ENCODE measurements around the gene DCP1B. TPM values are rescaled to one million over a fixed set of nuclear protein-coding genes. Genes with fewer than 3 reads are reported as not detected.

Gene DCP1B
- total RNA-seq, 1 donor from 2014 or later, result 3.7 TPM

DNA sequence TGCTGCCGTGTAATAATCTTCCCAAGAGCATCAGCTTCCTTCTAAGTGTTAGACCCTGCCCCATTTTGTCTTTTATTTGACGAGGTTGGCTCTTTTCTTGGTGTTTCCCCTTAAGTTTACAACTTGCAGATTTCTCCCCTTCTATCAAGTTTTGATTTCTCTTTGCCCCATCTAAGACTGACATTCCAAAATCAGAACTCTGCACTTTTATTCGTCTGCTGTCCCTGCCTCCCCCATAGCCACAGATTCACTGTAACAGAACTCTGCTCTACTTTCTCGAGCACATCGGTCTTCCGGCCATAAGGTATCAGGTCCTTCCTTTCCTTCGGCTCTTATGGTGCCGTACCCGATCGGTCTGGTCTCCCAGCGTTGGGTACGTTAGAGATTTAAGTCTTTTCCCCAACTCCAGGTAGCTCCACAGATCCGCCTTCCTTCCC lies 563 bp downstream of the DCP1B start:
- no peaks in the 10 kb centered on the region for H3K9me3 ChIP-seq (ENCODE audit: control insufficient read depth in 3 of 3, low read length in 3 of 3)

DNA sequence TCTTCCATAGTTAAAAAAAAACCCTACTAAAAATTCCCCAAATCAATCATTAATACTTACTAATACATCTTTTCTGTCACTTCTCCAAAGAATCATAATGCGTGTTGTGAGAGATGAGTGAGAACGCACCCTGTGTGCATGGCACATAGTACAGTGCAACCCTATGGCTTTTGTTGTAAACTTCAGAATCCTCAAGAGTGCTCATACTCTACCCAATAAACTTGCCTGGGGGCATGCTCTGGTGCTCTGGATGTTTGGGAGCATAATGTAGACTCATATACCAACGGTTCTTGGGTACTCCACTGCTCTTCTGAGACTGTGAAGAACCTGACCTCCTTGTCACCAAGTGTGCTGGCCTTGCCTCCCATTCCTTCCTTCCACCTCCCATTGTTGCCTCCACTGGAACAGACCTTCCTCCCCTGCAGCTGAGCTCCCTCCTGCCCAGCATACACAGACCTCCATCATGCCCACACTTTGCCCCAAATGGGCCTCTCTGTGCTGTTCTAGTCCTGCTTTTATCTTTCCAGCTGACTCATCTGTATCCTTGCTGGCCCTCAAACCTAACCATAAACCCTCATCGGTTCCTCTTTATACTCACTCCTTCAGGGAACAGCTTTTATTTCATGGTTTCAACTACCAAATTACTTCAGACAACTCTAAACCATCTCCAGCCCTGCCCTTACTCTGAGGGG lies 8.9 kb downstream of the DCP1B start:
- Histone ChIP-seq H3K9ac (ENCODE audit: low read depth in 1 of 3, low read length in 3 of 3) (no peak overlapping the region), H3K36me3 (ENCODE audit: control insufficient read depth in 3 of 3, insufficient read depth in 3 of 3, low read length in 3 of 3) (peaks cover 12 to 27% (median 21%) of the 10 kb centered on the region in 3 donors), H3K4me1 (ENCODE audit: control insufficient read depth in 3 of 3, insufficient read depth in 3 of 3, low read length in 3 of 3) (no peaks in the 10 kb centered on the region), H3K27me3 (ENCODE audit: control insufficient read depth in 3 of 3, insufficient read depth in 3 of 3, low read length in 3 of 3) (no peaks in the 10 kb centered on the region), H3K4me3 (ENCODE audit: low read length in 3 of 3) (no peak overlapping the region), H3K9me3 (ENCODE audit: control insufficient read depth in 3 of 3, low read length in 3 of 3) (no peaks in the 10 kb centered on the region), H3K27ac (ENCODE audit: low read depth, low read length) (no peak overlapping the region)

More for the DNA sequence above, 563 bp downstream of the DCP1B start:
- peak overlapping the region; percentile 82 to 98 (median 90) for H3K9ac ChIP-seq (ENCODE audit: low read depth in 1 of 3, low read length in 3 of 3)
- no peaks in the 10 kb centered on the region for H3K36me3 ChIP-seq (ENCODE audit: control insufficient read depth in 3 of 3, insufficient read depth in 3 of 3, low read length in 3 of 3)
- peak overlapping the region; percentile 86 to 99 (median 93) for H3K4me3 ChIP-seq (ENCODE audit: low read length in 3 of 3)
- H3K27ac ChIP-seq (ENCODE audit: low read depth, low read length), result peak overlapping the region; percentile 91
- H3K4me1 ChIP-seq (ENCODE audit: control insufficient read depth in 3 of 3, insufficient read depth in 3 of 3, low read length in 3 of 3), result peaks cover 8 to 21% (median 15%) of the 10 kb centered on the region in 3 donors
- H3K27me3 ChIP-seq (ENCODE audit: control insufficient read depth in 3 of 3, insufficient read depth in 3 of 3, low read length in 3 of 3), result no peaks in the 10 kb centered on the region

DNA sequence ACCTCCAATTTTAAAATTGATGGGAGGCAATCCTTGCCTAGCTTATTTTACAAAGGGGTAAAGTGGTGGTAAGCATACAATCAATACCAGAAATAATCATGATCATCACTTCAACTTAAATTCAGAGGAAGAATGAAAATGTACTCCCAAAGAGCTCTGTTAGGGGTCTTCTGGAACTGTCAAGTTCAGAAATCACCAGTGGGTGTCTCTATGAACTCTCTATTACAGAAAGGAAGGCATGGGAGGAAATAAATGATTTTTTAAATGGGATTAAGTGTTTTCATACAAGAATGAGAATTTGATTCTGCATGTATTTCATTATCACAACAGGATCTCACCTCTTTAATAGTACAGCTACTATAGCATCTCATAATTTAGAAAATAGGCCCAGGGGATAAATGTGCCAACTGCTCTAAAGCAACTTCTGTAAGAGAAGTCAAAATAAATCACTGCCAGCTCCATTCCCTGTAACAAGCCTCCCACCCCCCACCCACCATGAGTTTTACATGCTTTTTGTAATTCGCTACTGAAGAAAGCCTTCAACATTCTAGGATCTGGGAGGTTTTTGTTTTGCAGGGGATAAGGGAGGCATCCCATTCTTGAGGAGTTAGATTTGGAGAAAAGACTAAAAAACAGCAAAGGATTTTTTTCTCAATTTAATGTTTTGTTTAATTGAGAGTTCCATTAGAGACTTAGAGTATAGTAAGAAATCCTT lies 9.7 kb downstream of the DCP1B start:
- H3K27ac ChIP-seq (ENCODE audit: low read depth, low read length), result no peak overlapping the region
- H3K36me3 ChIP-seq (ENCODE audit: control insufficient read depth in 3 of 3, insufficient read depth in 3 of 3, low read length in 3 of 3), result peaks cover 12 to 27% (median 26%) of the 10 kb centered on the region in 3 donors
- H3K9ac ChIP-seq (ENCODE audit: low read depth in 1 of 3, low read length in 3 of 3), result no peak overlapping the region

DNA sequence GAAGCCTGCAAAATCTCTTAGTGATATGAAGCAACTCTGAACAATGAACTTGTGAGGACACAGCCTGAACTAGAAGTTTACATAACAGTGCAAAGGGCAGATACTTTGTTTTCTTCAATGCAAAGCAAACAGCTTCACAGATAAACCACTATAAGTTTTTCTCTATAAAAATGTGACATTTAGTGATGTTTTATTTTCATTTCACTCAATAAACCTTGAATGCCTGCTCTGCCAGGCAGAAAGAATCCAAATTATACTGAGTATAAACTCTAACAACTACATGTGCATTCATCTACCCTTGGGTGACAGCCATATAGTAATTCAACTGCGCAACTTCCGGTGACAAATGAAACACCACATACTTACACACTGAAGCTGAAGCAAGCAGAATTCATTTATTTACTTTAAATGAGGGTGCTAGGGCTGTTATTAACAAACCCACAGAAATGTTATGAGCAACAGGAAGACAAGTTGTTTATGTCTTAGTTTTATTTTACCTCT lies 10.3 kb downstream of the DCP1B start:
- Histone ChIP-seq H3K27ac (ENCODE audit: low read depth, low read length) (no peak overlapping the region), H3K36me3 (ENCODE audit: control insufficient read depth in 3 of 3, insufficient read depth in 3 of 3, low read length in 3 of 3) (peaks cover 12 to 27% (median 27%) of the 10 kb centered on the region in 3 donors), H3K9ac (ENCODE audit: low read depth in 1 of 3, low read length in 3 of 3) (no peak overlapping the region), H3K4me1 (ENCODE audit: control insufficient read depth in 3 of 3, insufficient read depth in 3 of 3, low read length in 3 of 3) (no peaks in the 10 kb centered on the region), H3K9me3 (ENCODE audit: control insufficient read depth in 3 of 3, low read length in 3 of 3) (no peaks in the 10 kb centered on the region), H3K4me3 (ENCODE audit: low read length in 3 of 3) (no peak overlapping the region), H3K27me3 (ENCODE audit: control insufficient read depth in 3 of 3, insufficient read depth in 3 of 3, low read length in 3 of 3) (no peaks in the 10 kb centered on the region)

More for the DNA sequence above, 9.7 kb downstream of the DCP1B start:
- Histone ChIP-seq H3K27me3 (ENCODE audit: control insufficient read depth in 3 of 3, insufficient read depth in 3 of 3, low read length in 3 of 3) (no peaks in the 10 kb centered on the region), H3K4me3 (ENCODE audit: low read length in 3 of 3) (no peak overlapping the region), H3K4me1 (ENCODE audit: control insufficient read depth in 3 of 3, insufficient read depth in 3 of 3, low read length in 3 of 3) (no peaks in the 10 kb centered on the region), H3K9me3 (ENCODE audit: control insufficient read depth in 3 of 3, low read length in 3 of 3) (no peaks in the 10 kb centered on the region)

DNA sequence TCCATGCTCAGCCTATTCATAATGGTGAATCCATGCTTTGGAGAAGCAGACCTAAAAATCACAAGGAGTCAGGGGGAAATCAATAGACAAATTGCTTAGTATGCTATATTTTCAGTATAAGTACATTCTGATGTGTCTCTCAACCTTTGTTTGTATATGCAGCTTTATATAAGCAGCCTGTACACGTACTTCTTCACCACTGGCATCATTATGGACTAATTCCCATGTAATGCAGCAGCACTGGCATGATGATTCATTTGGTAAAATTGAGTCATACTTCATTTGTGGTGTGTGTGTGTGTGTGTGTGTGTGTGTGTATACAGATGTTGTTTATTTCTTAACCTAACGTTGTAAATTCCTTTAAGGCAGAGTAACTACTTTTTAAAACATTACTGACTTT lies 10.9 kb downstream of the DCP1B start:
- no peaks in the 10 kb centered on the region for H3K4me1 ChIP-seq (ENCODE audit: control insufficient read depth in 3 of 3, insufficient read depth in 3 of 3, low read length in 3 of 3)

DNA sequence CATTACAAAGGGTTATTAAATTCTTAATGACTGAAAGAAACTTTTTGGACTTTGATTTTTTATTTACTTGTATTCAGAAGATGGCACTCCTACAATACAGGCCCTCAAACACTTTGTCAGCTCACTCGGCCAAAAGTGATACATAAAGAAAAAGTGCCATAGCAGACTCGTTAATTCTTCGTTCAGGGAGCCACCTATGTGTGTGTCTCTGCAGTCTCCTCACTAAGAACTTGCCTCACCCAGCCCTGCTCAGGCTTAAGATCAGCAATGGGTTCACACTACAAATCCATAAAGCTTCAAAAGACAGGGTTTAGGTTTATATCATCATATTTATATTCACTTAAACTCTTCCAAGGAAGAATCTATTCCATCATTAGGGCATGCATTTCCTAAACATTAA lies 11.5 kb downstream of the DCP1B start:
- Histone ChIP-seq H3K9me3 (ENCODE audit: control insufficient read depth in 3 of 3, low read length in 3 of 3) (no peaks in the 10 kb centered on the region), H3K4me3 (ENCODE audit: low read length in 3 of 3) (no peak overlapping the region), H3K27me3 (ENCODE audit: control insufficient read depth in 3 of 3, insufficient read depth in 3 of 3, low read length in 3 of 3) (no peaks in the 10 kb centered on the region), H3K9ac (ENCODE audit: low read depth in 1 of 3, low read length in 3 of 3) (no peak overlapping the region), H3K27ac (ENCODE audit: low read depth, low read length) (no peak overlapping the region), H3K4me1 (ENCODE audit: control insufficient read depth in 3 of 3, insufficient read depth in 3 of 3, low read length in 3 of 3) (no peaks in the 10 kb centered on the region), H3K36me3 (ENCODE audit: control insufficient read depth in 3 of 3, insufficient read depth in 3 of 3, low read length in 3 of 3) (peaks cover 16 to 36% (median 34%) of the 10 kb centered on the region in 3 donors)

More for the DNA sequence above, 10.9 kb downstream of the DCP1B start:
- H3K36me3 ChIP-seq (ENCODE audit: control insufficient read depth in 3 of 3, insufficient read depth in 3 of 3, low read length in 3 of 3), result peaks cover 12 to 30% (median 28%) of the 10 kb centered on the region in 3 donors
- H3K4me3 ChIP-seq (ENCODE audit: low read length in 3 of 3), result no peak overlapping the region
- H3K27ac ChIP-seq (ENCODE audit: low read depth, low read length), result no peak overlapping the region
- H3K27me3 ChIP-seq (ENCODE audit: control insufficient read depth in 3 of 3, insufficient read depth in 3 of 3, low read length in 3 of 3), result no peaks in the 10 kb centered on the region
- no peaks in the 10 kb centered on the region for H3K9me3 ChIP-seq (ENCODE audit: control insufficient read depth in 3 of 3, low read length in 3 of 3)
- H3K9ac ChIP-seq (ENCODE audit: low read depth in 1 of 3, low read length in 3 of 3), result no peak overlapping the region

DNA sequence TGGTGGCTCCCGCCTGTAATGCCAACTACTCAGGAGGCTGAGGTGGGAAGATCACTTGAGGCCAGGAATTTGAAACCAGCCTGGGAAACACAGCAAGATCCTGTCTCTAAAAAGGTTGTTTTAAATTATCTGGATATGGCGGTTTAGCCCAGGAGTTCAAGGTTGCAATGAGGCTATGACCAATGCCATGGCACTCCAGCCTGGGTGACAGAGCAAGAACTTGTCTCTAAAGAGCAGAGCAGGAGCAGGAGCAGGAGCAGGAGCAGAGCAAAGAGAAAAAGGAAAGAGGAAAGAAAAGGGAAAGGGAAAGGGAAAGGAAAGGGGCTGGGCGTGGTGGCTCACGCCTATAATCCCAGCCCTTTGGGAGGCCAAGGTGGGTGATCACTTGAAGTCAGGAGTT lies 15.1 kb downstream of the DCP1B start:
- H3K27me3 ChIP-seq (ENCODE audit: control insufficient read depth in 3 of 3, insufficient read depth in 3 of 3, low read length in 3 of 3), result no peaks in the 10 kb centered on the region
- no peaks in the 10 kb centered on the region for H3K4me1 ChIP-seq (ENCODE audit: control insufficient read depth in 3 of 3, insufficient read depth in 3 of 3, low read length in 3 of 3)
- H3K9me3 ChIP-seq (ENCODE audit: control insufficient read depth in 3 of 3, low read length in 3 of 3), result no peaks in the 10 kb centered on the region
- H3K9ac ChIP-seq (ENCODE audit: low read depth in 1 of 3, low read length in 3 of 3), result no peak overlapping the region
- H3K4me3 ChIP-seq (ENCODE audit: low read length in 3 of 3), result no peak overlapping the region
- H3K27ac ChIP-seq (ENCODE audit: low read depth, low read length), result no peak overlapping the region
- H3K36me3 ChIP-seq (ENCODE audit: control insufficient read depth in 3 of 3, insufficient read depth in 3 of 3, low read length in 3 of 3), result peaks cover 12 to 36% (median 30%) of the 10 kb centered on the region in 3 donors

DNA sequence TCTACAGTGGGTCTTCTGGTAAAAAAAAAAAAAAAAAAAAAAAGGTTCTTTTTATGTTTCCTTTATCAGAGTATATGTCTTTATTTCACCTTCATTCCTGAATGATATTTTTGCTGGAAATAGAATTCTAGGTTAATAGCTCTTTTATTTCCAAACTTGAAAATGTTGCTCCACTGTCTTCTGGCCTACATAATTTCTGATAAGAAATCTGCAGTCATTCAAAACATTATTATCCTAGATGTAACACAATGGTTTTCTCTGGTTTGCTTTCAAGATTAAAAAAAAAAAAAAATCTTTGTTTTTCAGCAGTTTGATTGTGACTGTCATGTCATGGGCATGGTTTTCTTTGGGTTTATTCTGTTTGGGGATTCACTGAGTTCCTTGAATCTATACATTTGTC lies 19.5 kb downstream of the DCP1B start:
- H3K36me3 ChIP-seq (ENCODE audit: control insufficient read depth in 3 of 3, insufficient read depth in 3 of 3, low read length in 3 of 3), result peaks cover 4 to 23% (median 22%) of the 10 kb centered on the region in 3 donors
- no peaks in the 10 kb centered on the region for H3K4me1 ChIP-seq (ENCODE audit: control insufficient read depth in 3 of 3, insufficient read depth in 3 of 3, low read length in 3 of 3)
- H3K27me3 ChIP-seq (ENCODE audit: control insufficient read depth in 3 of 3, insufficient read depth in 3 of 3, low read length in 3 of 3), result no peaks in the 10 kb centered on the region
- no peak overlapping the region for H3K9ac ChIP-seq (ENCODE audit: low read depth in 1 of 3, low read length in 3 of 3)
- H3K4me3 ChIP-seq (ENCODE audit: low read length in 3 of 3), result no peak overlapping the region
- H3K9me3 ChIP-seq (ENCODE audit: control insufficient read depth in 3 of 3, low read length in 3 of 3), result no peaks in the 10 kb centered on the region
- no peak overlapping the region for H3K27ac ChIP-seq (ENCODE audit: low read depth, low read length)

DNA sequence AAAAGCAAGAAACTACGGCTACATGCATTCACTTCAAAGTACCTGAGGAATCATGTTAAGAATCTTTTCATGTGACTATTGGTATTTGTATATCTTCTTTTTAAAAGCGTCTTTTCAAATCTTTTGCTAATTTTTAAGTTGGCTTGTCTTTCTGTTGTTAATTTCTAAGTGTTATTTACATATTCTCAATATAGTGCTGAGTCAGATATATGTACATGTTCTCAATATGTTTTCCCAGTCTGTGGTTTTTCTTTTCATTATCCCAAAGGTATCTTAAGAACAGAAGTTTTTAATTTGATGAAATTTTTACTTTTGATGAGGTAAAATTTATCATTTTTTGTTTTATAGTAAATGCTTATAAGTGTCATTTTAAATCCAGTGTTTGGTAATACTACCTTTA lies 24.0 kb downstream of the DCP1B start:
- H3K9ac ChIP-seq (ENCODE audit: low read depth in 1 of 3, low read length in 3 of 3), result no peak overlapping the region
- no peaks in the 10 kb centered on the region for H3K27me3 ChIP-seq (ENCODE audit: control insufficient read depth in 3 of 3, insufficient read depth in 3 of 3, low read length in 3 of 3)
- H3K27ac ChIP-seq (ENCODE audit: low read depth, low read length), result no peak overlapping the region
- peaks cover 0 to 8% (median 0%) of the 10 kb centered on the region in 3 donors for H3K36me3 ChIP-seq (ENCODE audit: control insufficient read depth in 3 of 3, insufficient read depth in 3 of 3, low read length in 3 of 3)
- H3K9me3 ChIP-seq (ENCODE audit: control insufficient read depth in 3 of 3, low read length in 3 of 3), result no peaks in the 10 kb centered on the region
- no peak overlapping the region for H3K4me3 ChIP-seq (ENCODE audit: low read length in 3 of 3)
- peaks cover 2 to 6% (median 6%) of the 10 kb centered on the region in 3 donors for H3K4me1 ChIP-seq (ENCODE audit: control insufficient read depth in 3 of 3, insufficient read depth in 3 of 3, low read length in 3 of 3)

Measured in skeletal muscle tissue (tissue), 4 donors.